HCT116 (cell line): ENCODE results near the gene GALNT17. TPM values are rescaled to one million over a fixed set of nuclear protein-coding genes. Genes with fewer than 3 reads are reported as not detected.

Source experiments
- ATAC-seq: fragments of 200-7000 bp; cut with Tn5 transposase; 2 replicates; pipeline ENCODE4 v1.9.1; 2020; ENCODE audit warnings: mild to moderate bottlenecking, moderate library complexity
- BruUV-seq: library from RNA; stranded (reverse); fragments of 400-500 nt; replicated peaks from 2 replicates; lab custom pipeline; 2021; lab: Mats Ljungman, UMichigan
- CTCF ChIA-PET: fragments of 300-600 bp; sonication (Branson Sonifier 250); formaldehyde crosslinking; loops from one replicate; lab custom pipeline; 2021; ENCODE audit warnings: antibody characterized with exemption; lab: Charles Lee
- POLR2A ChIA-PET: fragments of 300-600, 350-600 bp; sonication (Branson Sonifier 250); formaldehyde crosslinking; loops from one replicate; lab custom pipeline; 2021; ENCODE audit warnings: antibody characterized with exemption; lab: Charles Lee
- RAD21 ChIA-PET, 2 experiments: fragments of 300-600 bp; sonication (Branson Sonifier 250); formaldehyde crosslinking; loops; one replicate each; lab custom pipeline; 2023; ENCODE audit warnings: low total read pairs in 2 of 2; ENCODE audit not compliant: uncharacterized antibody in 2 of 2, unreplicated experiment in 2 of 2, low non-redundant PET in 1 of 2; lab: Charles Lee
- DNase-seq: peaks from one replicate; pipeline ENCODE4 v3.0.0-alpha.2; 2010; ENCODE audit warnings: low read depth, low spot score
- H2AFZ ChIP-seq: fragments of 200-600 bp; shearing (Covaris generic), sonication (generic); 2 replicates; pipeline ENCODE4 v1.6.1; 2017; ENCODE audit warnings: low read depth, mixed run types, mixed read lengths, antibody characterized with exemption, low read length; ENCODE audit not compliant: poor library complexity, severe bottlenecking
- H3K27ac ChIP-seq: 2 replicates; pipeline ENCODE4 v1.5.1; 2012; ENCODE audit warnings: low read depth, low read length
- H3K27me3 ChIP-seq: fragments of 200-600 bp; sonication (generic); 2 replicates; pipeline ENCODE4 v1.6.1; 2016; ENCODE audit warnings: mixed run types, low read length, mixed read lengths; ENCODE audit not compliant: insufficient read depth
- H3K36me3 ChIP-seq, 2 experiments: fragments of 200-500 bp in 1 of 2; fragments of 200-600 bp in 1 of 2; sonication (Bioruptor generic) in 1 of 2; sonication (generic) in 1 of 2; 2 replicates each; pipeline versions ENCODE4 v1.5.1 to v1.6.1; 2014 to 2016; ENCODE audit warnings: low read length in 2 of 2, inconsistent platforms in 1 of 2, mixed read lengths in 1 of 2, mixed run types in 1 of 2; ENCODE audit not compliant: insufficient read depth in 2 of 2, control insufficient read depth in 1 of 2
- H3K4me1 ChIP-seq, 2 experiments: fragments of 200-600 bp in 1 of 2; sonication (generic) in 1 of 2; 2 replicates each; pipeline versions ENCODE4 v1.5.1 to v1.6.1; 2012 to 2017; ENCODE audit warnings: low read length in 2 of 2, inconsistent platforms in 1 of 2, mild to moderate bottlenecking in 1 of 2, mixed read lengths in 1 of 2, mixed run types in 1 of 2, moderate library complexity in 1 of 2; ENCODE audit not compliant: insufficient read depth in 2 of 2, control insufficient read depth in 1 of 2
- H3K4me2 ChIP-seq: fragments of 200-600 bp; sonication (generic); 2 replicates; pipeline ENCODE4 v1.6.1; 2017; ENCODE audit warnings: mixed run types, low read length, mixed read lengths
- H3K4me3 ChIP-seq, 2 experiments: fragments of 200-600 bp in 1 of 2; sonication (generic) in 1 of 2; replicated peaks in 1 of 2; 2 replicates each; pipeline ENCODE4 v1.5.1; 2011 to 2016; ENCODE audit warnings: low read length in 2 of 2, control low read depth in 1 of 2, low read depth in 1 of 2, mild to moderate bottlenecking in 1 of 2, mixed read lengths in 1 of 2, mixed run types in 1 of 2
- H3K79me2 ChIP-seq: fragments of 200-600 bp; sonication (generic); 2 replicates; pipeline ENCODE4 v1.6.1; 2017; ENCODE audit warnings: mild to moderate bottlenecking, mixed run types, low read length, moderate library complexity, mixed read lengths; ENCODE audit not compliant: insufficient read depth
- H3K9ac ChIP-seq: fragments of 200-600 bp; sonication (generic); 2 replicates; pipeline ENCODE4 v1.6.1; 2016; ENCODE audit warnings: low read length, mixed read lengths
- H3K9me2 ChIP-seq: fragments of 200-600 bp; sonication (generic), shearing (Covaris generic); 2 replicates; pipeline ENCODE4 v1.6.1; 2017; ENCODE audit warnings: mixed run types, mild to moderate bottlenecking, moderate library complexity; ENCODE audit not compliant: insufficient read depth
- H3K9me3 ChIP-seq, 2 experiments: fragments of 200-500 bp in 1 of 2; fragments of 200-600 bp in 1 of 2; sonication (Bioruptor generic) in 1 of 2; sonication (generic) in 1 of 2; 2 replicates each; pipeline ENCODE4 v1.6.1; 2014 to 2017; ENCODE audit warnings: low read length in 2 of 2, mixed read lengths in 2 of 2, inconsistent platforms in 1 of 2, low read depth in 1 of 2, mild to moderate bottlenecking in 1 of 2, mixed run types in 1 of 2, moderate library complexity in 1 of 2; ENCODE audit not compliant: control insufficient read depth in 1 of 2, insufficient read depth in 1 of 2
- H4K20me1 ChIP-seq: fragments of 200-600 bp; sonication (generic), shearing (Covaris generic); 2 replicates; pipeline ENCODE4 v1.6.1; 2017; ENCODE audit warnings: mixed run types, mild to moderate bottlenecking, moderate library complexity; ENCODE audit not compliant: insufficient read depth
- CBX3 ChIP-seq: IDR thresholded peaks from 2 replicates; pipeline ENCODE4 v1.6.1; 2012; ENCODE audit warnings: low read depth
- CEBPB ChIP-seq: IDR thresholded peaks from 2 replicates; pipeline ENCODE4 v1.6.1; 2012; ENCODE audit warnings: low read depth
- EGR1 ChIP-seq: IDR thresholded peaks from 2 replicates; pipeline ENCODE4 v1.6.1; 2012; ENCODE audit warnings: low read depth
- ELF1 ChIP-seq: IDR thresholded peaks from 2 replicates; pipeline ENCODE4 v1.6.1; 2012; ENCODE audit warnings: low read depth, borderline replicate concordance
- EZH2 ChIP-seq: fragments of 200-600 bp; sonication (generic); IDR thresholded peaks from 2 replicates; pipeline ENCODE4 v1.6.1; 2017; ENCODE audit warnings: antibody characterized with exemption, mixed run types
- JUND ChIP-seq: IDR thresholded peaks from 2 replicates; pipeline ENCODE4 v1.6.1; 2012
- POLR2A ChIP-seq: IDR thresholded peaks from 2 replicates; pipeline ENCODE4 v1.7.0; 2011; ENCODE audit warnings: borderline replicate concordance; ENCODE audit not compliant: insufficient read depth, insufficient read length; ENCODE audit errors: extremely low read depth
- SIN3A ChIP-seq: IDR thresholded peaks from 2 replicates; pipeline ENCODE4 v1.6.1; 2012; ENCODE audit warnings: low read depth
- SP1 ChIP-seq: IDR thresholded peaks from 2 replicates; pipeline ENCODE4 v1.6.1; 2012; ENCODE audit warnings: low read depth
- SRF ChIP-seq: IDR thresholded peaks from 2 replicates; pipeline ENCODE4 v1.6.1; 2012; ENCODE audit warnings: low read depth
- TCF7L2 ChIP-seq: IDR thresholded peaks from 2 replicates; pipeline ENCODE4 v1.7.0; 2011; ENCODE audit warnings: borderline replicate concordance, inconsistent platforms; ENCODE audit not compliant: insufficient read depth, insufficient read length; ENCODE audit errors: extremely low read depth
- YY1 ChIP-seq: IDR thresholded peaks from 2 replicates; pipeline ENCODE4 v1.6.1; 2011; ENCODE audit warnings: low read length, low read depth, moderate library complexity, mild to moderate bottlenecking; ENCODE audit not compliant: insufficient replicate concordance; ENCODE audit errors: extremely low read depth
- ZFX ChIP-seq: fragments of 450-650 bp; IDR thresholded peaks from 2 replicates; pipeline ENCODE4 v1.6.1; 2017
- ZNF274 ChIP-seq: fragments of 200-500 bp; sonication (Bioruptor generic); IDR thresholded peaks from 2 replicates; pipeline ENCODE4 v1.6.1; 2014; ENCODE audit warnings: mild to moderate bottlenecking, low read depth, low read length, inconsistent platforms
- intact Hi-C: fragments of 100-400 bp; cut with micrococcal nuclease; formaldehyde crosslinking; loops from 2 replicates; pipeline ENCODE4 v1.10.0; 2022
- total RNA-seq: library from RNA; stranded (reverse); gene quantifications from one replicate; pipeline ENCODE4 v1.2.1, GENCODE V29; 2021; ENCODE audit not compliant: unreplicated experiment
- TF ChIP-seq, protein P1 (sequence below): IDR thresholded peaks from 2 replicates; pipeline ENCODE4 v1.6.1; 2012
- TF ChIP-seq, protein P2 (sequence below): IDR thresholded peaks from 2 replicates; pipeline ENCODE4 v1.6.1; 2012
- TF ChIP-seq, protein P3 (sequence below), 3 experiments: fragments of 200-600 bp in 1 of 3; sonication (generic) in 1 of 3; IDR thresholded peaks in 2 of 3; conservative IDR thresholded peaks in 1 of 3; 2 replicates each; pipeline ENCODE4 v1.5.1; 2012 to 2017; ENCODE audit warnings: low read depth in 2 of 3, low read length in 2 of 3, antibody characterized with exemption in 1 of 3, borderline replicate concordance in 1 of 3, control low read depth in 1 of 3, mild to moderate bottlenecking in 1 of 3, mixed read lengths in 1 of 3, mixed run types in 1 of 3, moderate library complexity in 1 of 3; ENCODE audit not compliant: insufficient read depth in 1 of 3

GALNT17 gene
- total RNA-seq, 1 experiment from 2014 or later = not detected

GRCh38 chr7:71637578-71637977 is 505.6 kb downstream of the GALNT17 start:
- no peak overlapping the region for H3K9ac ChIP-seq
- intact Hi-C loops = no loop called here
- no peaks in the 10 kb centered on the region for H3K9me2 ChIP-seq
- H3K36me3 ChIP-seq = no peaks in the 10 kb centered on the region
- ATAC-seq (no peak), DNase-seq (no peak)
- ChIA-PET POLR2A (no interaction called here), RAD21 (no interaction called here), CTCF (no interaction called here)
- no peaks in the 10 kb centered on the region for H3K27me3 ChIP-seq
- H3K79me2 ChIP-seq = no peaks in the 10 kb centered on the region
- BruUV-seq = no TSS peak
- H3K4me1 ChIP-seq = no peaks in the 10 kb centered on the region
- TF ChIP-seq JUND (no peak), YY1 (no peak), ZNF274 (no peak)
- TF ChIP-seq, protein P1, sequence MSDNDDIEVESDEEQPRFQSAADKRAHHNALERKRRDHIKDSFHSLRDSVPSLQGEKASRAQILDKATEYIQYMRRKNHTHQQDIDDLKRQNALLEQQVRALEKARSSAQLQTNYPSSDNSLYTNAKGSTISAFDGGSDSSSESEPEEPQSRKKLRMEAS = no peak
- H3K4me2 ChIP-seq = no peak overlapping the region
- no peak overlapping the region for H3K4me3 ChIP-seq
- H3K27ac ChIP-seq = no peak overlapping the region
- H4K20me1 ChIP-seq = no peaks in the 10 kb centered on the region
- no peak overlapping the region for H2AFZ ChIP-seq
- peaks cover 11 to 12% of the 10 kb centered on the region in 2 experiments; a peak in 2 of 4 replicates for H3K9me3 ChIP-seq

GRCh38 chr7:71638108-71638507 is 506.2 kb downstream of the GALNT17 start:
- Histone ChIP-seq H3K4me3 (no peak overlapping the region), H3K79me2 (no peaks in the 10 kb centered on the region), H3K9me3 (peaks cover 11 to 12% of the 10 kb centered on the region in 2 experiments; a peak in 2 of 4 replicates), H3K9ac (no peak overlapping the region), H2AFZ (no peak overlapping the region), H3K9me2 (no peaks in the 10 kb centered on the region), H3K4me1 (no peaks in the 10 kb centered on the region), H3K4me2 (no peak overlapping the region), H4K20me1 (no peaks in the 10 kb centered on the region), H3K27me3 (no peaks in the 10 kb centered on the region), H3K27ac (no peak overlapping the region), H3K36me3 (no peaks in the 10 kb centered on the region)
- ChIA-PET CTCF (no interaction called here), POLR2A (no interaction called here), RAD21 (no interaction called here)
- no TSS peak for BruUV-seq
- intact Hi-C loops = no loop called here
- no peak for DNase-seq
- no peak for ATAC-seq
- TF ChIP-seq, protein P2, sequence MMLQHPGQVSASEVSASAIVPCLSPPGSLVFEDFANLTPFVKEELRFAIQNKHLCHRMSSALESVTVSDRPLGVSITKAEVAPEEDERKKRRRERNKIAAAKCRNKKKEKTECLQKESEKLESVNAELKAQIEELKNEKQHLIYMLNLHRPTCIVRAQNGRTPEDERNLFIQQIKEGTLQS = no peak
- TF ChIP-seq SRF (no peak), CBX3 (no peak), ZFX (no peak), EZH2 (no peak), CEBPB (no peak), SP1 (no peak), ELF1 (no peak), EGR1 (no peak), ZNF274 (no peak), TCF7L2 (no peak), POLR2A (no peak), YY1 (no peak), SIN3A (no peak)
- TF ChIP-seq, protein P1 = no peak
- TF ChIP-seq, protein P3, sequence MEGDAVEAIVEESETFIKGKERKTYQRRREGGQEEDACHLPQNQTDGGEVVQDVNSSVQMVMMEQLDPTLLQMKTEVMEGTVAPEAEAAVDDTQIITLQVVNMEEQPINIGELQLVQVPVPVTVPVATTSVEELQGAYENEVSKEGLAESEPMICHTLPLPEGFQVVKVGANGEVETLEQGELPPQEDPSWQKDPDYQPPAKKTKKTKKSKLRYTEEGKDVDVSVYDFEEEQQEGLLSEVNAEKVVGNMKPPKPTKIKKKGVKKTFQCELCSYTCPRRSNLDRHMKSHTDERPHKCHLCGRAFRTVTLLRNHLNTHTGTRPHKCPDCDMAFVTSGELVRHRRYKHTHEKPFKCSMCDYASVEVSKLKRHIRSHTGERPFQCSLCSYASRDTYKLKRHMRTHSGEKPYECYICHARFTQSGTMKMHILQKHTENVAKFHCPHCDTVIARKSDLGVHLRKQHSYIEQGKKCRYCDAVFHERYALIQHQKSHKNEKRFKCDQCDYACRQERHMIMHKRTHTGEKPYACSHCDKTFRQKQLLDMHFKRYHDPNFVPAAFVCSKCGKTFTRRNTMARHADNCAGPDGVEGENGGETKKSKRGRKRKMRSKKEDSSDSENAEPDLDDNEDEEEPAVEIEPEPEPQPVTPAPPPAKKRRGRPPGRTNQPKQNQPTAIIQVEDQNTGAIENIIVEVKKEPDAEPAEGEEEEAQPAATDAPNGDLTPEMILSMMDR (IDR thresholded peaks at IDR 0.05 in 2 of 3, conservative IDR thresholded peaks at IDR 0.05 in 1 of 3; ENCODE audit: borderline replicate concordance in 1 of 3, insufficient read depth in 1 of 3, low read depth in 2 of 3, low read length in 2 of 3) = no peak
